Body of pancreas (tissue), 4 donors: Measurements from ENCODE around the gene SLC6A3.

Source experiments
- CTCF ChIP-seq, 7 experiments: fragments of 450-650 bp in 4 of 7; fragments of 200-600 bp in 3 of 7; sonication (generic) in 3 of 7; IDR thresholded peaks; one replicate each; pipeline ENCODE4 v1.5.1; 2016 to 2019; ENCODE audit warnings: antibody characterized with exemption in 7 of 7
- POLR2A ChIP-seq, 3 donors: fragments of 450-650 bp; IDR thresholded peaks; one replicate each; pipeline ENCODE4 v1.6.1; 2016; ENCODE audit warnings: antibody characterized with exemption in 3 of 3, mild to moderate bottlenecking in 2 of 3

GRCh38 chr5:1431021-1431811 is 14.0 kb downstream of the SLC6A3 start:
- TF ChIP-seq CTCF (IDR thresholded peaks at IDR 0.05) (no peak), POLR2A (IDR thresholded peaks at IDR 0.05) (no peak)
